Erythroblast (primary cell): Measurements from ENCODE around the gene STK40.

Experiments
- GATA1 ChIP-seq: IDR thresholded peaks from 2 replicates; pipeline ENCODE4 v1.6.1; 2011; ENCODE audit warnings: low read depth, mild to moderate bottlenecking, control low read depth, low read length, moderate library complexity
- POLR2A ChIP-seq: IDR thresholded peaks from 2 replicates; pipeline ENCODE4 v1.6.1; 2011; ENCODE audit warnings: mild to moderate bottlenecking, low read length

- TF ChIP-seq POLR2A, result no peak
- no peak for TF ChIP-seq GATA1
Measured at GRCh38 chr1:36389261-36389660, 3.5 kb upstream of the STK40 start.
